ENCODE measurements around the gene FOXE1. TPM values are rescaled to one million over a fixed set of nuclear protein-coding genes. Genes with fewer than 3 reads are reported as not detected.

The FOXE1 gene
- total RNA-seq, 1 experiment from 2014 or later, result 0.82 TPM

- no peak overlapping the region for H3K27ac ChIP-seq (ENCODE audit: low read length)
- DNase-seq (ENCODE audit: low read depth, low spot score) (no peak), ATAC-seq (no peak)
- no peaks in the 10 kb centered on the region for H3K9me3 ChIP-seq (ENCODE audit: control insufficient read depth, insufficient read depth, low read depth, low read length)
- no peaks in the 10 kb centered on the region for H3K36me3 ChIP-seq (ENCODE audit: control insufficient read depth, insufficient read depth, low read length)
- H3K4me3 ChIP-seq (ENCODE audit: low read depth in 2 of 2, low read length in 2 of 2), result no peak overlapping the region
- TF ChIP-seq REST (IDR thresholded peaks at IDR 0.05; ENCODE audit: insufficient read depth in 1 of 2, low read depth in 2 of 2, low read length in 1 of 2) (no peak), POLR2AphosphoS5 (IDR thresholded peaks at IDR 0.05; ENCODE audit: low read depth, low read length) (no peak), CTCF (IDR thresholded peaks at IDR 0.05) (peak; percentile 79)
- in situ Hi-C loops (cut with HindIII; ENCODE audit: low pct_unique_long_range_greater_than_20kb, low sequenced_read_pairs) (no loop called here), intact Hi-C loops (cut with micrococcal nuclease; ENCODE audit: unreplicated experiment) (loop anchor here (1.0 kb wide), 1 partner anchor 191 kb away; no protein-coding TSS in a partner anchor)
- H3K4me1 ChIP-seq (ENCODE audit: control insufficient read depth, insufficient read depth, low read length), result no peaks in the 10 kb centered on the region
- CTCF ChIA-PET, result interaction anchor here (0.7 kb wide), 2 partner anchors 9 to 21 kb away, joined by 3 read pairs; no protein-coding TSS in a partner anchor
- BruUV-seq (replicated peaks), result no TSS peak
- POLR2A ChIA-PET, result no interaction called here
- H3K27me3 ChIP-seq (ENCODE audit: control insufficient read depth, insufficient read depth, low read length), result no peaks in the 10 kb centered on the region
These were observed 47.9 kb downstream of the FOXE1 start for GRCh38 chr9:97900738-97901565.

- no peak overlapping the region for H3K4me3 ChIP-seq (ENCODE audit: low read depth in 2 of 2, low read length in 2 of 2)
- in situ Hi-C loops (cut with HindIII; ENCODE audit: low pct_unique_long_range_greater_than_20kb, low sequenced_read_pairs) (no loop called here), intact Hi-C loops (cut with micrococcal nuclease; ENCODE audit: unreplicated experiment) (no loop called here)
- ChIA-PET CTCF (no interaction called here), POLR2A (no interaction called here)
- BruUV-seq (replicated peaks), result no TSS peak
- H3K27ac ChIP-seq (ENCODE audit: low read length), result no peak overlapping the region
- no peak for ATAC-seq
- TF ChIP-seq SIN3A (IDR thresholded peaks at IDR 0.05; ENCODE audit: borderline replicate concordance, insufficient read depth, low read depth, low read length), result no peak
- TF ChIP-seq CTCF (IDR thresholded peaks at IDR 0.05), result no peak
- no peak for TF ChIP-seq POLR2AphosphoS5 (IDR thresholded peaks at IDR 0.05; ENCODE audit: low read depth, low read length)
- no peak for TF ChIP-seq TCF7L2 (IDR thresholded peaks at IDR 0.05; ENCODE audit: low read depth, low read length)
- TF ChIP-seq REST (IDR thresholded peaks at IDR 0.05; ENCODE audit: insufficient read depth in 1 of 2, low read depth in 2 of 2, low read length in 1 of 2), result no peak
- DNase-seq (ENCODE audit: low read depth, low spot score), result no peak
- no peaks in the 10 kb centered on the region for H3K36me3 ChIP-seq (ENCODE audit: control insufficient read depth, insufficient read depth, low read length)
- H3K4me1 ChIP-seq (ENCODE audit: control insufficient read depth, insufficient read depth, low read length), result no peaks in the 10 kb centered on the region
- no peaks in the 10 kb centered on the region for H3K9me3 ChIP-seq (ENCODE audit: control insufficient read depth, insufficient read depth, low read depth, low read length)
- no peaks in the 10 kb centered on the region for H3K27me3 ChIP-seq (ENCODE audit: control insufficient read depth, insufficient read depth, low read length)
These were observed 50.2 kb downstream of the FOXE1 start for GRCh38 chr9:97903177-97903576.
